IMR-90 (cell line): ENCODE data around the gene XIRP1. TPM values are rescaled to one million over a fixed set of nuclear protein-coding genes. Genes with fewer than 3 reads are reported as not detected.

ENCODE experiments used
- ATAC-seq: fragments of 200-7000 bp; cut with Tn5 transposase; 2 replicates; pipeline ENCODE4 v1.9.1; 2020; ENCODE audit warnings: low read depth, mild to moderate bottlenecking, moderate library complexity
- BruUV-seq: library from RNA; stranded (reverse); fragments of 400-500 nt; replicated peaks from 2 replicates; lab custom pipeline; 2021; lab: Mats Ljungman, UMichigan
- CTCF ChIA-PET: fragments of 300-600 bp; formaldehyde crosslinking; extraction: SDS; loops from one replicate; lab custom pipeline; 2021; ENCODE audit warnings: antibody characterized with exemption; lab: Yijun Ruan, JAX
- POLR2A ChIA-PET: fragments of 300-600 bp; sonication (Branson Sonifier 250); formaldehyde crosslinking; loops from one replicate; lab custom pipeline; 2022; ENCODE audit warnings: antibody characterized with exemption; ENCODE audit not compliant: unreplicated experiment; lab: Charles Lee
- DNase-seq: peaks from one replicate; pipeline ENCODE4 v3.0.0; 2013
- H2AFZ ChIP-seq: replicated peaks from 2 replicates; pipeline ENCODE3; 2013; ENCODE audit warnings: low read length, mild to moderate bottlenecking; ENCODE audit not compliant: poor library complexity
- H2AK5ac ChIP-seq: 2 replicates; pipeline ENCODE4 v1.6.1; 2013; ENCODE audit warnings: low read depth, low read length, inconsistent platforms
- H2AK9ac ChIP-seq: replicated peaks from 2 replicates; pipeline ENCODE3; 2013; ENCODE audit warnings: mild to moderate bottlenecking, low read depth, low read length, moderate library complexity; ENCODE audit not compliant: poor library complexity
- H2BK120ac ChIP-seq: 2 replicates; pipeline ENCODE4 v1.6.1; 2013; ENCODE audit warnings: low read depth, low read length, inconsistent platforms
- H2BK15ac ChIP-seq: 3 replicates; pipeline ENCODE4 v1.6.1; 2013; ENCODE audit warnings: low read depth, low read length, inconsistent platforms
- H2BK20ac ChIP-seq: 2 replicates; pipeline ENCODE4 v1.6.1; 2013; ENCODE audit warnings: low read depth, mild to moderate bottlenecking, inconsistent platforms, low read length, moderate library complexity
- H2BK5ac ChIP-seq: 2 replicates; pipeline ENCODE4 v1.6.1; 2013; ENCODE audit warnings: mild to moderate bottlenecking, low read depth, low read length, inconsistent platforms; ENCODE audit not compliant: poor library complexity, severe bottlenecking
- H3K14ac ChIP-seq: replicated peaks from 2 replicates; pipeline ENCODE4 v1.6.1; 2013; ENCODE audit warnings: low read depth, low read length, inconsistent platforms
- H3K18ac ChIP-seq: 2 replicates; pipeline ENCODE4 v1.6.1; 2013; ENCODE audit warnings: low read depth, low read length, control low read depth
- H3K23ac ChIP-seq: 2 replicates; pipeline ENCODE4 v1.6.1; 2013; ENCODE audit warnings: low read depth, low read length, inconsistent platforms
- H3K27ac ChIP-seq: 2 replicates; pipeline ENCODE4 v1.5.1; 2013; ENCODE audit warnings: mild to moderate bottlenecking, control low read depth, low read length; ENCODE audit not compliant: insufficient read depth
- H3K27me3 ChIP-seq: 2 replicates; pipeline ENCODE4 v1.6.1; 2013; ENCODE audit warnings: low read length; ENCODE audit not compliant: control insufficient read depth, insufficient read depth
- H3K36me3 ChIP-seq: 2 replicates; pipeline ENCODE4 v1.6.1; 2013; ENCODE audit warnings: low read length, mixed read lengths; ENCODE audit not compliant: control insufficient read depth, insufficient read depth
- H3K4ac ChIP-seq: 2 replicates; pipeline ENCODE4 v1.6.1; 2013; ENCODE audit warnings: low read depth, low read length, inconsistent platforms
- H3K4me1 ChIP-seq: 2 replicates; pipeline ENCODE4 v1.6.1; 2013; ENCODE audit warnings: low read length, mixed read lengths; ENCODE audit not compliant: control insufficient read depth, insufficient read depth
- H3K4me2 ChIP-seq: 2 replicates; pipeline ENCODE4 v1.6.1; 2013; ENCODE audit warnings: low read depth, mild to moderate bottlenecking, control low read depth, low read length, moderate library complexity
- H3K4me3 ChIP-seq: 2 replicates; pipeline ENCODE4 v1.5.1; 2013; ENCODE audit warnings: low read depth, mild to moderate bottlenecking, control low read depth, low read length, moderate library complexity; ENCODE audit not compliant: insufficient read depth
- H3K56ac ChIP-seq: 2 replicates; pipeline ENCODE4 v1.6.1; 2013; ENCODE audit warnings: low read length, inconsistent platforms; ENCODE audit not compliant: insufficient read depth; ENCODE audit errors: extremely low read depth
- H3K79me1 ChIP-seq, 2 experiments: 2 replicates each; pipeline ENCODE4 v1.6.1; 2013; ENCODE audit warnings: low read length in 2 of 2, inconsistent platforms in 1 of 2, low read depth in 1 of 2
- H3K9ac ChIP-seq: 2 replicates; pipeline ENCODE4 v1.6.1; 2013; ENCODE audit warnings: low read depth, low read length, control low read depth
- H3K9me1 ChIP-seq: 2 replicates; pipeline ENCODE4 v1.6.1; 2013; ENCODE audit warnings: low read length, inconsistent platforms; ENCODE audit not compliant: insufficient read depth
- H3K9me3 ChIP-seq: 2 replicates; pipeline ENCODE4 v1.6.1; 2013; ENCODE audit warnings: low read length; ENCODE audit not compliant: control insufficient read depth, insufficient read depth
- H4K20me1 ChIP-seq: 2 replicates; pipeline ENCODE4 v1.6.1; 2013; ENCODE audit warnings: low read length, inconsistent platforms; ENCODE audit not compliant: insufficient read depth
- H4K5ac ChIP-seq: 2 replicates; pipeline ENCODE4 v1.6.1; 2013; ENCODE audit warnings: mild to moderate bottlenecking, low read depth, low read length, control low read depth
- H4K8ac ChIP-seq, 2 experiments: 2 replicates each; pipeline ENCODE4 v1.6.1; 2013; ENCODE audit warnings: low read depth in 2 of 2, low read length in 2 of 2, control low read depth in 1 of 2, inconsistent platforms in 1 of 2
- H4K91ac ChIP-seq: 2 replicates; pipeline ENCODE4 v1.6.1; 2013; ENCODE audit warnings: low read depth, low read length, inconsistent platforms; ENCODE audit not compliant: insufficient read depth
- BHLHE40 ChIP-seq: fragments of 150-350 bp; IDR thresholded peaks from 2 replicates; pipeline ENCODE4 v1.6.1; 2016; ENCODE audit warnings: mild to moderate bottlenecking, low read depth, low read length
- CEBPB ChIP-seq: IDR thresholded peaks from 2 replicates; pipeline ENCODE4 v1.6.1; 2012; ENCODE audit warnings: low read depth, low read length, improper control_type of control experiment
- CHD1 ChIP-seq: IDR thresholded peaks from 2 replicates; pipeline ENCODE4 v1.6.1; 2012; ENCODE audit warnings: low read depth, low read length, improper control_type of control experiment
- MAFK ChIP-seq: IDR thresholded peaks from 2 replicates; pipeline ENCODE4 v1.6.1; 2012; ENCODE audit warnings: low read depth, low read length, improper control_type of control experiment
- MAZ ChIP-seq: IDR thresholded peaks from 2 replicates; pipeline ENCODE4 v1.6.1; 2012; ENCODE audit warnings: low read depth, mild to moderate bottlenecking, low read length, improper control_type of control experiment, moderate library complexity, borderline replicate concordance
- MXI1 ChIP-seq: IDR thresholded peaks from 2 replicates; pipeline ENCODE4 v1.6.1; 2012; ENCODE audit warnings: low read depth, mild to moderate bottlenecking, low read length, moderate library complexity, borderline replicate concordance
- RAD21 ChIP-seq: IDR thresholded peaks from 2 replicates; pipeline ENCODE4 v1.6.1; 2012; ENCODE audit warnings: low read length, improper control_type of control experiment
- RCOR1 ChIP-seq: IDR thresholded peaks from 2 replicates; pipeline ENCODE4 v1.6.1; 2012; ENCODE audit warnings: mild to moderate bottlenecking, low read length, improper control_type of control experiment; ENCODE audit not compliant: insufficient replicate concordance
- SMC3 ChIP-seq: fragments of 150-350 bp; IDR thresholded peaks from 2 replicates; pipeline ENCODE4 v1.6.1; 2016; ENCODE audit warnings: low read depth, mild to moderate bottlenecking, antibody characterized with exemption, low read length, moderate library complexity
- WGBS, 2 experiments: methylation state at CpG; one replicate each; pipeline versions ENCODE4 v1.1.5 to v1.1.7; 2013; ENCODE audit warnings: missing lambda C conversion rate in 2 of 2; ENCODE audit not compliant: insufficient read length in 1 of 2; ENCODE audit errors: extremely low coverage in 2 of 2; 5-methylcytosine and 5-hydroxymethylcytosine counted together
- dilution Hi-C: fragments of 300-500 bp; cut with HindIII; formaldehyde crosslinking; loops from one replicate; pipeline ENCODE4 v1.14.3; 2018; ENCODE audit warnings: low sequenced_read_pairs; ENCODE audit not compliant: unreplicated experiment
- in situ Hi-C: fragments of 300-500 bp; cut with MboI; formaldehyde crosslinking; loops from 3 replicates; pipeline ENCODE4 v1.14.3; 2019; ENCODE audit warnings: low sequenced_read_pairs, inconsistent platforms, mixed read lengths
- intact Hi-C: fragments of 100-400 bp; cut with micrococcal nuclease; formaldehyde crosslinking; loops from 2 replicates; pipeline ENCODE4 v1.10.0; 2022
- polyA plus RNA-seq, 3 experiments: library from polyadenylated mRNA; depleted of rRNA; stranded (reverse); fragments of >200 nt; gene quantifications; 2 replicates each; pipeline ENCODE4 v1.2.3, GENCODE V29; 2012; ENCODE audit warnings: low replicate concordance in 1 of 3
- total RNA-seq: library from RNA; depleted of rRNA; stranded (reverse); fragments of >200 nt; gene quantifications from 2 replicates; pipeline ENCODE4 v1.2.3, GENCODE V29; 2012
- TF ChIP-seq, protein P1 (sequence below): fragments of 150-350 bp; IDR thresholded peaks from 2 replicates; pipeline ENCODE4 v1.6.1; 2016; ENCODE audit warnings: low read depth, mild to moderate bottlenecking, low read length, moderate library complexity, borderline replicate concordance

The XIRP1 gene
- total and polyA plus RNA-seq, 2 of the 4 experiments (the other 2 are of a cell fraction) = under 0.01 to 0.07 TPM

DNA sequence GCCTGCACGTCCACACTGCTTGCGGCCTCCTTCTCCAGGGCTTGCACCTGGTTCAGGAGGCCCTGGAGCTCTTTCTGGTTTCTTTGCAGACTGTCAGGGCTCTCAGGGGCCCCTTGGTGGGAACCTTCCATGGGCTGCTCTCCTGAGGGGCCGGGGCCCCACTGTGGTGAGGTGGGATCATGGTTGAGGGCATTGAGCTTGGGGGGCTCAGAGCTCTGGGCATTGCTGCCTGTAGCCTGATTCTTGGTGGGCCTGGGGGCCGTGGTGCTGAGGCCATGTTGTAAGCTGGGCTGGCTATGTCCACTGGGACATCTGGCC, 7.5 kb downstream of the XIRP1 start:
- H4K8ac ChIP-seq = no peak overlapping the region
- no peak overlapping the region for H2AK5ac ChIP-seq
- WGBS, 2 experiments = 93% methylated on average over 3 of the region's 4 CpGs; no CpG with 5 or more reads in 1 of the 2 experiments
- H3K4me3 ChIP-seq = no peak overlapping the region
- no peak overlapping the region for H4K5ac ChIP-seq
- no peak overlapping the region for H3K14ac ChIP-seq
- POLR2A ChIA-PET = no interaction called here
- intact Hi-C loops (no loop called here), dilution Hi-C loops (no loop called here), in situ Hi-C loops (no loop called here)
- H2BK20ac ChIP-seq = no peak overlapping the region
- no peak overlapping the region for H3K4me2 ChIP-seq
- H3K27ac ChIP-seq = no peak overlapping the region
- H3K4me1 ChIP-seq = peaks cover 5% of the 10 kb centered on the region; the same call in 1 of the 2 replicates
- H2AFZ ChIP-seq = no peak overlapping the region
- H3K9me3 ChIP-seq = no peaks in the 10 kb centered on the region
- no peak overlapping the region for H3K18ac ChIP-seq
- H3K56ac ChIP-seq = no peak overlapping the region
- CTCF ChIA-PET = interaction anchor here (0.6 to 1.2 kb wide), 2 partner anchors 59 to 93 kb away, joined by 3 to 7 read pairs; no protein-coding TSS in a partner anchor
- no peak overlapping the region for H2BK15ac ChIP-seq
- no peak overlapping the region for H3K9ac ChIP-seq
- no peaks in the 10 kb centered on the region for H3K27me3 ChIP-seq
- TF ChIP-seq, protein P1, sequence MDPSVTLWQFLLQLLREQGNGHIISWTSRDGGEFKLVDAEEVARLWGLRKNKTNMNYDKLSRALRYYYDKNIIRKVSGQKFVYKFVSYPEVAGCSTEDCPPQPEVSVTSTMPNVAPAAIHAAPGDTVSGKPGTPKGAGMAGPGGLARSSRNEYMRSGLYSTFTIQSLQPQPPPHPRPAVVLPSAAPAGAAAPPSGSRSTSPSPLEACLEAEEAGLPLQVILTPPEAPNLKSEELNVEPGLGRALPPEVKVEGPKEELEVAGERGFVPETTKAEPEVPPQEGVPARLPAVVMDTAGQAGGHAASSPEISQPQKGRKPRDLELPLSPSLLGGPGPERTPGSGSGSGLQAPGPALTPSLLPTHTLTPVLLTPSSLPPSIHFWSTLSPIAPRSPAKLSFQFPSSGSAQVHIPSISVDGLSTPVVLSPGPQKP = no peak
- TF ChIP-seq CHD1 (no peak), SMC3 (no peak), BHLHE40 (no peak), RCOR1 (no peak), MXI1 (no peak), MAFK (no peak), CEBPB (no peak), RAD21 (no peak), MAZ (no peak)
- ATAC-seq (no peak), DNase-seq (no peak)
- H2BK5ac ChIP-seq = no peak overlapping the region
- no TSS peak for BruUV-seq
- H3K23ac ChIP-seq = no peak overlapping the region
- H4K20me1 ChIP-seq = no peaks in the 10 kb centered on the region
- peaks cover 11% of the 10 kb centered on the region for H3K9me1 ChIP-seq
- 0 out of 4 replicates have a peak, but pooled peaks cover 0 to 2% of the 10 kb centered on the region in 2 experiments for H3K79me1 ChIP-seq
- no peak overlapping the region for H3K4ac ChIP-seq
- H3K36me3 ChIP-seq = no peaks in the 10 kb centered on the region
- no peak overlapping the region for H4K91ac ChIP-seq
- no peak overlapping the region for H2AK9ac ChIP-seq
- H2BK120ac ChIP-seq = no peak overlapping the region
